CD14-positive monocyte (primary cell): ENCODE results near the gene C9orf43. TPM values are rescaled to one million over a fixed set of nuclear protein-coding genes. Genes with fewer than 3 reads are reported as not detected.

ENCODE experiments used
- DNase-seq, 3 donors: peaks; one replicate each; pipeline ENCODE4 v3.0.0-alpha.2; 2011 to 2022
- H2AFZ ChIP-seq: 2 replicates; pipeline ENCODE4 v1.6.0; 2012; ENCODE audit warnings: mild to moderate bottlenecking, low read depth, low read length, inconsistent platforms; ENCODE audit not compliant: insufficient read depth, poor library complexity, severe bottlenecking
- H3K27ac ChIP-seq, 2 donors: 1 replicate in 1 of 2; 2 replicates in 1 of 2; pipeline ENCODE4 v1.5.1; 2012 to 2013; ENCODE audit warnings: low read length in 2 of 2, control low read depth in 1 of 2, inconsistent platforms in 1 of 2, low read depth in 1 of 2, mild to moderate bottlenecking in 1 of 2
- H3K27me3 ChIP-seq, 2 donors: one replicate each; pipeline versions ENCODE4 v1.6.0 to v1.6.1; 2011 to 2013; ENCODE audit warnings: low read length in 2 of 2; ENCODE audit not compliant: control insufficient read depth in 2 of 2, insufficient read depth in 2 of 2
- H3K36me3 ChIP-seq, 2 donors: replicated peaks in 1 of 2; 1 replicate in 1 of 2; 2 replicates in 1 of 2; pipeline versions ENCODE4 v1.5.1 to v1.6.1; 2012 to 2013; ENCODE audit warnings: low read length in 2 of 2, control low read depth in 1 of 2, inconsistent platforms in 1 of 2, mild to moderate bottlenecking in 1 of 2; ENCODE audit not compliant: insufficient read depth in 2 of 2, control insufficient read depth in 1 of 2
- H3K4me1 ChIP-seq, 2 donors: 1 replicate in 1 of 2; 2 replicates in 1 of 2; pipeline versions ENCODE4 v1.5.1 to v1.6.1; 2012 to 2013; ENCODE audit warnings: low read length in 2 of 2, control low read depth in 1 of 2, inconsistent platforms in 1 of 2, mild to moderate bottlenecking in 1 of 2, moderate library complexity in 1 of 2; ENCODE audit not compliant: insufficient read depth in 2 of 2, control insufficient read depth in 1 of 2
- H3K4me2 ChIP-seq: replicated peaks from 2 replicates; pipeline ENCODE3; 2012; ENCODE audit warnings: low read length, moderate library complexity, mild to moderate bottlenecking; ENCODE audit not compliant: poor library complexity, severe bottlenecking; ENCODE audit errors: extremely low read depth
- H3K4me3 ChIP-seq, 3 experiments: fragments of 200-600 bp in 1 of 3; sonication (generic) in 1 of 3; replicated peaks in 1 of 3; 1 replicate in 2 of 3; 2 replicates in 1 of 3; pipeline ENCODE4 v1.5.1; 2011 to 2013; ENCODE audit warnings: low read length in 3 of 3, mild to moderate bottlenecking in 3 of 3, control low read depth in 2 of 3, low read depth in 2 of 3, inconsistent platforms in 1 of 3, moderate library complexity in 1 of 3
- H3K79me2 ChIP-seq: 2 replicates; pipeline ENCODE4 v1.6.0; 2012; ENCODE audit warnings: mild to moderate bottlenecking, control low read depth, inconsistent platforms, low read length, moderate library complexity; ENCODE audit not compliant: insufficient read depth
- H3K9ac ChIP-seq: 2 replicates; pipeline ENCODE4 v1.6.0; 2017; ENCODE audit warnings: low read length, mild to moderate bottlenecking; ENCODE audit not compliant: insufficient read depth, poor library complexity, severe bottlenecking
- H3K9me3 ChIP-seq, 2 donors: replicated peaks in 1 of 2; 1 replicate in 1 of 2; 2 replicates in 1 of 2; pipeline versions ENCODE4 v1.5.1 to v1.6.1; 2012 to 2013; ENCODE audit warnings: low read length in 2 of 2, control low read depth in 1 of 2; ENCODE audit not compliant: control insufficient read depth in 1 of 2, insufficient read depth in 1 of 2
- H4K20me1 ChIP-seq: 2 replicates; pipeline ENCODE4 v1.6.0; 2012; ENCODE audit warnings: mild to moderate bottlenecking, low read length, control low read depth, moderate library complexity; ENCODE audit not compliant: insufficient read depth
- H3K27ac Mint-ChIP-seq, 7 donors: one replicate each; pipeline ENCODE4 v1.8.0; 2020; ENCODE audit warnings: mild to moderate bottlenecking in 7 of 7, mixed read lengths in 7 of 7, moderate library complexity in 6 of 7, inconsistent platforms in 2 of 7
- H3K27me3 Mint-ChIP-seq, 3 donors: one replicate each; pipeline ENCODE4 v1.8.0; 2021 to 2022; ENCODE audit warnings: low read depth in 3 of 3, mild to moderate bottlenecking in 3 of 3, mixed read lengths in 3 of 3, moderate library complexity in 3 of 3, inconsistent platforms in 1 of 3
- H3K36me3 Mint-ChIP-seq, 2 donors: one replicate each; pipeline ENCODE4 v1.8.0; 2020; ENCODE audit warnings: mixed read lengths in 2 of 2, inconsistent platforms in 1 of 2, mild to moderate bottlenecking in 1 of 2
- H3K4me1 Mint-ChIP-seq: one replicate; pipeline ENCODE4 v1.8.0; 2020; ENCODE audit warnings: mild to moderate bottlenecking, mixed read lengths
- H3K4me3 Mint-ChIP-seq, 2 donors: one replicate each; pipeline ENCODE4 v1.8.0; 2020; ENCODE audit warnings: mild to moderate bottlenecking in 2 of 2, mixed read lengths in 2 of 2, moderate library complexity in 1 of 2
- H3K9me3 Mint-ChIP-seq, 7 donors: one replicate each; pipeline ENCODE4 v1.8.0; 2020 to 2022; ENCODE audit warnings: mixed read lengths in 7 of 7, mild to moderate bottlenecking in 6 of 7, moderate library complexity in 6 of 7, inconsistent platforms in 2 of 7
- WGBS: methylation state at CpG from one replicate; pipeline ENCODE4 v1.1.5; 2013; ENCODE audit warnings: missing lambda C conversion rate; ENCODE audit not compliant: insufficient coverage; 5-methylcytosine and 5-hydroxymethylcytosine counted together
- intact Hi-C, 2 donors: fragments of 100-400 bp; cut with micrococcal nuclease; formaldehyde crosslinking; loops; one replicate each; pipeline versions ENCODE4 v1.15.0 to v1.15.1; 2023
- polyA plus RNA-seq, 3 donors: library from polyadenylated mRNA; depleted of rRNA in 1 of 3; unstranded in 2 of 3; stranded (reverse) in 1 of 3; fragments of 300-500 nt in 2 of 3; fragments of >200 nt in 1 of 3; fragmentation: Illumina TruSeq in 2 of 3; gene quantifications; 1 replicate in 2 of 3; 2 replicates in 1 of 3; pipeline ENCODE4 v1.2.3, GENCODE V29; 2012 to 2021
- TF ChIP-seq, protein P1 (sequence below): fragments of 200-600 bp; IDR thresholded peaks from one replicate; pipeline ENCODE4 v1.8.0; 2022; ENCODE audit warnings: antibody characterized with exemption, mild to moderate bottlenecking

The C9orf43 gene
- polyA plus RNA-seq, 3 donors, result 0.17 TPM; not detected in 2

DNA sequence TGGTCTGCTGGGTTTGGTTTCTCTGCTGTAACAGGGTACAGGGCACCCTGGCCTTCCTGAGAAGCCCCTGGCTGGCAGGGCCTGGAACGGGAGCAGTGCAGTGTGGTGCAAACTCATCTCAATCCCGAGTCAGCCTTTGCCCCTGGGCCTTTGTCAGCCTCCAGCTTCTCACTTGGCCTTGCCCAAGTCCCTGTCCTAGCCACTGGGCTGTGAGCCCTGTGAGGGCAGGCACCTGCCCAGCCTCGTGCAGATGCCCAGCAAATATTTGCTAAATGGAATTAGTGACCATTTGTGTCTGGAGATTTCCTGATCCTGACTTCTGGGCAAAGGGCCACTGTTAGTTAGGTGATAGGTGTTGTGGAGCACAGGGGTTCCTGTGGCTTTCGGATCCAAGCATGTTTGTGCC is 66.0 kb downstream of the C9orf43 start:
- DNase-seq, result no peak
- intact Hi-C loops, result no loop called here
- Mint-ChIP-seq H3K27me3 (peaks cover 0 to 3% (median 2%) of the 10 kb centered on the region in 3 donors), H3K36me3 (no peaks in the 10 kb centered on the region), H3K27ac (no peak overlapping the region), H3K9me3 (peaks cover 0 to 3% (median 0%) of the 10 kb centered on the region in 7 donors), H3K4me3 (no peak overlapping the region), H3K4me1 (peaks cover 5% of the 10 kb centered on the region)
- Histone ChIP-seq H3K27ac (no peak overlapping the region), H3K9me3 (no peaks in the 10 kb centered on the region), H3K27me3 (no peaks in the 10 kb centered on the region), H3K4me3 (no peak overlapping the region), H3K4me2 (no peak overlapping the region), H4K20me1 (no peaks in the 10 kb centered on the region), H3K4me1 (no peaks in the 10 kb centered on the region), H3K79me2 (no peaks in the 10 kb centered on the region), H3K9ac (no peak overlapping the region), H3K36me3 (no peaks in the 10 kb centered on the region), H2AFZ (no peak overlapping the region)
- TF ChIP-seq, protein P1, sequence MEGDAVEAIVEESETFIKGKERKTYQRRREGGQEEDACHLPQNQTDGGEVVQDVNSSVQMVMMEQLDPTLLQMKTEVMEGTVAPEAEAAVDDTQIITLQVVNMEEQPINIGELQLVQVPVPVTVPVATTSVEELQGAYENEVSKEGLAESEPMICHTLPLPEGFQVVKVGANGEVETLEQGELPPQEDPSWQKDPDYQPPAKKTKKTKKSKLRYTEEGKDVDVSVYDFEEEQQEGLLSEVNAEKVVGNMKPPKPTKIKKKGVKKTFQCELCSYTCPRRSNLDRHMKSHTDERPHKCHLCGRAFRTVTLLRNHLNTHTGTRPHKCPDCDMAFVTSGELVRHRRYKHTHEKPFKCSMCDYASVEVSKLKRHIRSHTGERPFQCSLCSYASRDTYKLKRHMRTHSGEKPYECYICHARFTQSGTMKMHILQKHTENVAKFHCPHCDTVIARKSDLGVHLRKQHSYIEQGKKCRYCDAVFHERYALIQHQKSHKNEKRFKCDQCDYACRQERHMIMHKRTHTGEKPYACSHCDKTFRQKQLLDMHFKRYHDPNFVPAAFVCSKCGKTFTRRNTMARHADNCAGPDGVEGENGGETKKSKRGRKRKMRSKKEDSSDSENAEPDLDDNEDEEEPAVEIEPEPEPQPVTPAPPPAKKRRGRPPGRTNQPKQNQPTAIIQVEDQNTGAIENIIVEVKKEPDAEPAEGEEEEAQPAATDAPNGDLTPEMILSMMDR, result no peak
- 91% methylated on average over 3 of the region's 4 CpGs for WGBS

DNA sequence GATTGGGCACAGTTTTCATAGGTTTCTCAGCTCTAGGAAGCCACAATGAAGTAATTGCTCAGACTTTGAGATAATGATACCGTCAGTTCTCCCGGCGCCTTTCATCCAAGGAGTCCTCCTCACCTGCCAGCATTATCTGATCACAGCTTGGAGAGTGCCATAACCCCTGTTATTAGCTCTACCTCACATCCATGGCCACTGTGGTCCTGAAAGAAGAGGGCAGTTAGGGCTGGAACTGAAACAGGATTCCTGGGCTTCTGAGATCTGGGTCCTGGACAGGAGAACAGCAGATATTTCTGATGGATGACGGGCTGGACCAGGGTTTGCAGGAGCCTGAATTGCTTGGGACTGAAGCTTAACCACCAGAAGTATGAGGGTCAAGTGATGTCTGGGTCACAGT is 66.5 kb downstream of the C9orf43 start:
- Histone ChIP-seq H3K4me1 (no peaks in the 10 kb centered on the region), H3K27me3 (no peaks in the 10 kb centered on the region), H3K9me3 (no peaks in the 10 kb centered on the region), H3K27ac (no peak overlapping the region), H3K4me3 (no peak overlapping the region), H3K79me2 (no peaks in the 10 kb centered on the region), H3K36me3 (no peaks in the 10 kb centered on the region), H2AFZ (no peak overlapping the region), H4K20me1 (no peaks in the 10 kb centered on the region), H3K4me2 (no peak overlapping the region), H3K9ac (no peak overlapping the region)
- Mint-ChIP-seq H3K27ac (no peak overlapping the region), H3K36me3 (no peaks in the 10 kb centered on the region), H3K27me3 (peaks cover 0 to 3% (median 2%) of the 10 kb centered on the region in 3 donors), H3K9me3 (peaks cover 0 to 3% (median 0%) of the 10 kb centered on the region in 7 donors), H3K4me3 (no peak overlapping the region), H3K4me1 (peaks cover 5% of the 10 kb centered on the region)
- DNase-seq, result no peak
- TF ChIP-seq, protein P1, result no peak
- WGBS, result 100% methylated on average over 3 of the region's 4 CpGs
- intact Hi-C loops, result no loop called here
